Measurements from ENCODE around the gene NFE2L1. TPM values are rescaled to one million over a fixed set of nuclear protein-coding genes. Genes with fewer than 3 reads are reported as not detected.
"Not testable (repeated sequence)": the region's sequence is repeated elsewhere in the genome, so short reads cannot be mapped to it uniquely, and the experiment has no call there.

NFE2L1 gene
- 302 TPM for polyA plus RNA-seq (ENCODE audit: insufficient read length)

GRCh38 chr17:48047741-48048383 is at the start of gene NFE2L1:
Gene NFE2L1 (plus strand): TSS chr17:48048359. CDS start chr17:48051119, 2,760 bp downstream.
- peak; percentile 99 for DNase-seq

- DNase-seq: no peak
Observed at GRCh38 chr17:47999582-47999981, 48.6 kb upstream of the NFE2L1 start.

GRCh38 chr17:48001197-48001596 is 47.0 kb upstream of the NFE2L1 start:
- DNase-seq: no peak

- DNase-seq: not testable (repeated sequence)
Observed at GRCh38 chr17:48001657-48002056, 46.5 kb upstream of the NFE2L1 start.

GRCh38 chr17:48002266-48002915 is 45.8 kb upstream of the NFE2L1 start:
- DNase-seq: no peak

GRCh38 chr17:48002916-48003416 is 45.2 kb upstream of the NFE2L1 start:
- no peak for DNase-seq

- no peak for DNase-seq
Observed at GRCh38 chr17:48003417-48004151, 44.6 kb upstream of the NFE2L1 start.

- DNase-seq: no peak
Observed at GRCh38 chr17:48004983-48005382, 43.2 kb upstream of the NFE2L1 start.

GRCh38 chr17:48006936-48007709 is 41.0 kb upstream of the NFE2L1 start:
- no peak for DNase-seq

- DNase-seq: no peak
Observed at GRCh38 chr17:48010193-48010592, 38.0 kb upstream of the NFE2L1 start.

- DNase-seq: no peak
Observed at GRCh38 chr17:48011405-48012150, 36.6 kb upstream of the NFE2L1 start.

GRCh38 chr17:48012151-48012520 is 36.0 kb upstream of the NFE2L1 start:
- peak; percentile 70 for DNase-seq

- DNase-seq: no peak
Observed at GRCh38 chr17:48012654-48013053, 35.5 kb upstream of the NFE2L1 start.

GRCh38 chr17:48013876-48014594 is 34.1 kb upstream of the NFE2L1 start:
- no peak for DNase-seq

- no peak for DNase-seq
Observed at GRCh38 chr17:48014595-48015111, 33.5 kb upstream of the NFE2L1 start.

- DNase-seq: no peak
Observed at GRCh38 chr17:48016112-48016511, 32.0 kb upstream of the NFE2L1 start.

- not testable (repeated sequence) for DNase-seq
Observed at GRCh38 chr17:48017817-48018158, 30.4 kb upstream of the NFE2L1 start.

GRCh38 chr17:48021934-48022333 is 26.2 kb upstream of the NFE2L1 start:
- no peak for DNase-seq

- DNase-seq: no peak
Observed at GRCh38 chr17:48022901-48023300, 25.3 kb upstream of the NFE2L1 start.

GRCh38 chr17:48023400-48024148 is 24.6 kb upstream of the NFE2L1 start:
- DNase-seq: peak; percentile 62
